H1 (cell line): ENCODE measurements around the gene H1-8. TPM values are rescaled to one million over a fixed set of nuclear protein-coding genes. Genes with fewer than 3 reads are reported as not detected.

Experiments used
- CTCF ChIA-PET: fragments of 300-600 bp; sonication (Branson Sonifier 250); formaldehyde crosslinking; loops from one replicate; lab custom pipeline; 2021; ENCODE audit not compliant: partially characterized antibody; lab: Charles Lee
- POLR2A ChIA-PET: fragments of 300-600 bp; sonication (Branson Sonifier 250); formaldehyde crosslinking; loops from one replicate; lab custom pipeline; 2021; ENCODE audit warnings: inconsistent platforms; ENCODE audit not compliant: partially characterized antibody; lab: Charles Lee
- DNase-seq, 2 experiments: peaks; one replicate each; pipeline versions ENCODE4 v3.0.0 to v3.0.0-alpha.2; 2010 to 2022; ENCODE audit warnings: low spot score in 2 of 2, low read depth in 1 of 2, mixed read lengths in 1 of 2
- FAIRE-seq: peaks from 2 replicates; lab custom pipeline; 2011; peaks lifted over from hg19 to GRCh38; lab: Jason Lieb, UNC
- H2AFZ ChIP-seq: 2 replicates; pipeline ENCODE4 v1.8.1; 2012; ENCODE audit warnings: low read length, inconsistent platforms
- H2AK5ac ChIP-seq: 2 replicates; pipeline ENCODE4 v1.6.1; 2013; ENCODE audit warnings: low read depth, low read length
- H2BK120ac ChIP-seq: replicated peaks from 2 replicates; pipeline ENCODE3; 2013; ENCODE audit warnings: low read depth, low read length, inconsistent platforms
- H2BK12ac ChIP-seq: 2 replicates; pipeline ENCODE4 v1.6.1; 2013; ENCODE audit warnings: low read depth, low read length
- H2BK15ac ChIP-seq: 2 replicates; pipeline ENCODE4 v1.6.1; 2013; ENCODE audit warnings: low read length
- H2BK20ac ChIP-seq: 2 replicates; pipeline ENCODE4 v1.6.1; 2013; ENCODE audit warnings: low read length
- H2BK5ac ChIP-seq: 2 replicates; pipeline ENCODE4 v1.6.1; 2013; ENCODE audit warnings: low read depth, low read length
- H3K14ac ChIP-seq: 2 replicates; pipeline ENCODE4 v1.6.1; 2013; ENCODE audit warnings: inconsistent platforms; ENCODE audit not compliant: insufficient read length
- H3K18ac ChIP-seq: 2 replicates; pipeline ENCODE4 v1.6.1; 2013; ENCODE audit warnings: low read length; ENCODE audit errors: extremely low read depth
- H3K23ac ChIP-seq: 2 replicates; pipeline ENCODE4 v1.6.1; 2013; ENCODE audit warnings: inconsistent platforms; ENCODE audit not compliant: insufficient read length
- H3K23me2 ChIP-seq: 2 replicates; pipeline ENCODE4 v1.6.1; 2013; ENCODE audit warnings: low read depth, low read length
- H3K27ac ChIP-seq: 2 replicates; pipeline ENCODE4 v1.6.1; 2011; ENCODE audit warnings: low read depth, low read length, inconsistent platforms
- H3K27me3 ChIP-seq, 4 experiments: replicated peaks in 1 of 4; 1 replicate in 1 of 4; 2 replicates in 3 of 4; pipeline versions ENCODE4 v1.6.1 to v1.8.1; 2011 to 2013; ENCODE audit warnings: low read length in 3 of 4, mild to moderate bottlenecking in 3 of 4, inconsistent platforms in 2 of 4, mixed read lengths in 2 of 4, moderate library complexity in 1 of 4; ENCODE audit not compliant: control insufficient read depth in 3 of 4, insufficient read depth in 3 of 4; ENCODE audit errors: extremely low read depth in 1 of 4
- H3K36me3 ChIP-seq, 4 experiments: 2 replicates each; pipeline versions ENCODE4 v1.6.1 to v1.8.1; 2011 to 2013; ENCODE audit warnings: mild to moderate bottlenecking in 4 of 4, low read length in 3 of 4, moderate library complexity in 2 of 4, control low read depth in 1 of 4, inconsistent platforms in 1 of 4; ENCODE audit not compliant: insufficient read depth in 4 of 4, control insufficient read depth in 2 of 4
- H3K4ac ChIP-seq: replicated peaks from 2 replicates; pipeline ENCODE3; 2013; ENCODE audit warnings: low read length, low read depth, mixed read lengths, inconsistent platforms; ENCODE audit not compliant: insufficient read length
- H3K4me1 ChIP-seq, 4 experiments: replicated peaks in 1 of 4; 1 replicate in 1 of 4; 2 replicates in 3 of 4; pipeline versions ENCODE4 v1.6.1 to v1.8.1; 2011 to 2013; ENCODE audit warnings: low read length in 3 of 4, inconsistent platforms in 2 of 4, mixed read lengths in 1 of 4; ENCODE audit not compliant: insufficient read depth in 4 of 4, control insufficient read depth in 3 of 4
- H3K4me2 ChIP-seq, 2 experiments: 2 replicates each; pipeline versions ENCODE4 v1.6.1 to v1.8.1; 2011 to 2013; ENCODE audit warnings: low read depth in 2 of 2, low read length in 2 of 2, control low read depth in 1 of 2, inconsistent platforms in 1 of 2, mild to moderate bottlenecking in 1 of 2; ENCODE audit not compliant: insufficient read depth in 1 of 2
- H3K4me3 ChIP-seq, 4 experiments: fragments of 200-600, 300-600 bp in 1 of 4; sonication (generic), shearing (Covaris generic), sonication (Bioruptor Twin) in 1 of 4; 2 replicates each; pipeline versions ENCODE4 v1.5.1 to v1.8.1; 2011 to 2016; ENCODE audit warnings: low read length in 4 of 4, low read depth in 3 of 4, control low read depth in 2 of 4, inconsistent platforms in 2 of 4, mild to moderate bottlenecking in 2 of 4, mixed read lengths in 1 of 4, moderate library complexity in 1 of 4; ENCODE audit not compliant: insufficient read depth in 2 of 4; ENCODE audit errors: extremely low read depth in 1 of 4
- H3K56ac ChIP-seq: replicated peaks from 2 replicates; pipeline ENCODE3; 2013; ENCODE audit warnings: low read depth, mild to moderate bottlenecking, mixed read lengths, low read length, inconsistent platforms; ENCODE audit not compliant: insufficient read length
- H3K79me1 ChIP-seq: 2 replicates; pipeline ENCODE4 v1.6.1; 2013; ENCODE audit warnings: low read depth, low read length, control low read depth
- H3K79me2 ChIP-seq, 2 experiments: 2 replicates each; pipeline versions ENCODE4 v1.6.1 to v1.8.1; 2012 to 2013; ENCODE audit warnings: low read length in 2 of 2, mild to moderate bottlenecking in 2 of 2, inconsistent platforms in 1 of 2; ENCODE audit not compliant: insufficient read depth in 2 of 2, control insufficient read depth in 1 of 2
- H3K9ac ChIP-seq, 4 experiments: replicated peaks in 1 of 4; 1 replicate in 1 of 4; 2 replicates in 3 of 4; pipeline versions ENCODE4 v1.6.1 to v1.8.1; 2011 to 2013; ENCODE audit warnings: low read depth in 3 of 4, low read length in 3 of 4, control low read depth in 2 of 4, mild to moderate bottlenecking in 2 of 4, moderate library complexity in 2 of 4, inconsistent platforms in 1 of 4; ENCODE audit errors: extremely low read depth in 1 of 4
- H3K9me3 ChIP-seq, 2 experiments: 2 replicates each; pipeline versions ENCODE4 v1.6.1 to v1.8.1; 2012 to 2013; ENCODE audit warnings: mild to moderate bottlenecking in 2 of 2, moderate library complexity in 2 of 2, control low read depth in 1 of 2, inconsistent platforms in 1 of 2, low read depth in 1 of 2, low read length in 1 of 2, mixed read lengths in 1 of 2; ENCODE audit not compliant: insufficient read depth in 2 of 2
- H4K20me1 ChIP-seq, 2 experiments: replicated peaks in 1 of 2; 2 replicates each; pipeline versions ENCODE3 to v1.8.1; 2011 to 2013; ENCODE audit warnings: inconsistent platforms in 2 of 2, low read length in 2 of 2, mild to moderate bottlenecking in 1 of 2; ENCODE audit not compliant: insufficient read depth in 2 of 2, control insufficient read depth in 1 of 2
- H4K5ac ChIP-seq: 2 replicates; pipeline ENCODE4 v1.6.1; 2013; ENCODE audit warnings: low read length, low read depth, mixed read lengths, inconsistent platforms; ENCODE audit not compliant: insufficient read length
- H4K8ac ChIP-seq: 2 replicates; pipeline ENCODE4 v1.8.0; 2013; ENCODE audit warnings: mild to moderate bottlenecking, moderate library complexity, low read length, inconsistent platforms; ENCODE audit not compliant: insufficient read depth; ENCODE audit errors: extremely low read depth
- H4K91ac ChIP-seq: replicated peaks from 2 replicates; pipeline ENCODE3; 2013; ENCODE audit warnings: low read length, mixed read lengths, inconsistent platforms; ENCODE audit not compliant: insufficient read length
- ASH2L ChIP-seq: fragments of 200-600, 300-600 bp; sonication (generic); IDR thresholded peaks from one replicate; pipeline ENCODE4 v1.7.1; 2017; ENCODE audit warnings: low read length
- ATF3 ChIP-seq: IDR thresholded peaks from 2 replicates; pipeline ENCODE4 v1.6.1; 2011; ENCODE audit warnings: low read depth, mild to moderate bottlenecking, low read length; ENCODE audit not compliant: insufficient read depth
- BACH1 ChIP-seq: IDR thresholded peaks from 2 replicates; pipeline ENCODE4 v1.6.1; 2012; ENCODE audit warnings: low read length, improper control_type of control experiment
- BRCA1 ChIP-seq: IDR thresholded peaks from 2 replicates; pipeline ENCODE4 v1.6.1; 2012; ENCODE audit warnings: low read depth, low read length, improper control_type of control experiment
- CTBP2 ChIP-seq: IDR thresholded peaks from 2 replicates; pipeline ENCODE4 v1.7.0; 2011; ENCODE audit warnings: borderline replicate concordance, mild to moderate bottlenecking, moderate library complexity, mixed read lengths, low read length; ENCODE audit not compliant: insufficient read depth, insufficient read length
- FOSL1 ChIP-seq: IDR thresholded peaks from 2 replicates; pipeline ENCODE4 v1.6.1; 2011; ENCODE audit warnings: mild to moderate bottlenecking, low read depth, low read length, moderate library complexity; ENCODE audit not compliant: insufficient read depth
- HDAC2 ChIP-seq, 2 experiments: fragments of 300-600 bp in 1 of 2; sonication (generic) in 1 of 2; IDR thresholded peaks; 2 replicates each; pipeline ENCODE4 v1.6.1; 2011 to 2012; ENCODE audit warnings: low read depth in 2 of 2, low read length in 2 of 2, mild to moderate bottlenecking in 2 of 2, moderate library complexity in 2 of 2, borderline replicate concordance in 1 of 2, inconsistent platforms in 1 of 2
- POU5F1 ChIP-seq: IDR thresholded peaks from 2 replicates; pipeline ENCODE4 v1.6.1; 2011; ENCODE audit warnings: low read depth, mild to moderate bottlenecking, low read length, moderate library complexity
- RAD21 ChIP-seq, 2 experiments: IDR thresholded peaks in 1 of 2; conservative IDR thresholded peaks in 1 of 2; 2 replicates each; pipeline ENCODE4 v1.6.1; 2011; ENCODE audit warnings: low read depth in 2 of 2, low read length in 2 of 2, improper control_type of control experiment in 1 of 2, inconsistent platforms in 1 of 2, mild to moderate bottlenecking in 1 of 2, moderate library complexity in 1 of 2
- RXRA ChIP-seq: IDR thresholded peaks from 2 replicates; pipeline ENCODE4 v1.6.1; 2011; ENCODE audit warnings: low read depth, mild to moderate bottlenecking, low read length, moderate library complexity; ENCODE audit not compliant: insufficient read depth
- SIN3A ChIP-seq, 2 experiments: IDR thresholded peaks in 1 of 2; conservative IDR thresholded peaks in 1 of 2; 2 replicates each; pipeline ENCODE4 v1.6.1; 2011 to 2012; ENCODE audit warnings: low read length in 2 of 2, improper control_type of control experiment in 1 of 2, low read depth in 1 of 2, mild to moderate bottlenecking in 1 of 2
- WGBS, 2 experiments: shearing (Covaris generic) in 1 of 2; methylation state at CpG; one replicate each; pipeline versions ENCODE4 v1.1.6 to v1.1.7; 2013 to 2015; ENCODE audit warnings: low lambda C conversion rate in 2 of 2, mixed read lengths in 2 of 2, inconsistent platforms in 1 of 2, low coverage in 1 of 2, missing lambda C conversion rate in 1 of 2; ENCODE audit not compliant: insufficient replicate concordance in 2 of 2, insufficient coverage in 1 of 2, insufficient read length in 1 of 2; ENCODE audit errors: extremely low coverage in 1 of 2, missing lambda C conversion rate in 1 of 2; 5-methylcytosine and 5-hydroxymethylcytosine counted together
- polyA plus RNA-seq, 7 experiments: library from polyadenylated mRNA; depleted of rRNA in 3 of 7; stranded (reverse) in 5 of 7; unstranded in 2 of 7; fragments of >200 nt in 5 of 7; fragments of 200-250 nt in 2 of 7; gene quantifications; 1 replicate in 5 of 7; 2 replicates in 1 of 7; 4 replicates in 1 of 7; pipeline versions ENCODE4 v1.2.1 to v1.2.3, GENCODE V29; 2011 to 2013; ENCODE audit warnings: missing spikeins in 2 of 7, mixed read lengths in 2 of 7
- total RNA-seq: library from RNA; stranded (reverse); fragmentation: NEBNext Ultra II Directional; extraction: Animal tissue kit (Norgen Biotek cat#: 25700); gene quantifications from 2 replicates; pipeline ENCODE4 v1.2.1, GENCODE V29; 2021

The H1-8 gene
- total and polyA plus RNA-seq, 2 of the 8 experiments (the other 6 are each of a cell fraction or from before 2014, with no cell fraction given) = not detected

- 90% methylated on average over 2 of the region's 2 CpGs; no CpG with 5 or more reads in 1 of the 2 experiments for WGBS, 2 experiments
- FAIRE-seq = no peak
- no peak overlapping the region; a peak in 1 of 7 replicates for H3K9ac ChIP-seq
- TF ChIP-seq CTBP2 (no peak), BRCA1 (no peak), SIN3A (conservative IDR thresholded peaks at IDR 0.05 in 1 of 2, IDR thresholded peaks at IDR 0.05 in 1 of 2; ENCODE audit: low read depth in 1 of 2, low read length in 2 of 2) (no peak), BACH1 (no peak), ASH2L (no peak), HDAC2 (IDR thresholded peaks at IDR 0.05; ENCODE audit: borderline replicate concordance in 1 of 2, low read depth in 2 of 2, low read length in 2 of 2) (no peak), RAD21 (IDR thresholded peaks at IDR 0.05 in 1 of 2, conservative IDR thresholded peaks at IDR 0.05 in 1 of 2; ENCODE audit: low read depth in 2 of 2, low read length in 2 of 2) (no peak), FOSL1 (no peak), POU5F1 (no peak), RXRA (no peak), ATF3 (no peak)
Measured at GRCh38 chr3:129600348-129600747, 57.4 kb downstream of the H1-8 start.

More at GRCh38 chr3:129600348-129600747, 57.4 kb downstream of the H1-8 start:
- Histone ChIP-seq H2BK12ac (peak overlapping the region; percentile 99; the same call in 1 of the 2 replicates), H3K27ac (no peak overlapping the region), H3K56ac (no peak overlapping the region), H3K79me1 (peaks cover 5% of the 10 kb centered on the region), H3K14ac (no peak overlapping the region), H3K23me2 (peaks cover 8% of the 10 kb centered on the region; the same call in 1 of the 2 replicates), H4K20me1 (peaks cover 5 to 19% of the 10 kb centered on the region in 2 experiments), H3K4ac (no peak overlapping the region), H2BK15ac (no peak overlapping the region), H2AK5ac (peak overlapping the region; percentile 96; the same call in 1 of the 2 replicates), H2AFZ (no peak overlapping the region), H4K91ac (peak overlapping the region; percentile 25), H2BK20ac (peak overlapping the region; percentile 21; the same call in 1 of the 2 replicates), H3K18ac (no peak overlapping the region), H3K23ac (no peak overlapping the region), H4K5ac (no peak overlapping the region), H3K4me1 (peaks cover 9 to 69% (median 60%) of the 10 kb centered on the region in 4 experiments), H3K4me3 (no peak overlapping the region), H3K9me3 (no peaks in the 10 kb centered on the region), H3K27me3 (peaks cover 0 to 13% (median 10%) of the 10 kb centered on the region in 4 experiments; a peak in 5 of 7 replicates), H2BK5ac (peak overlapping the region; percentile 97; the same call in 1 of the 2 replicates), H3K4me2 (no peak overlapping the region), H2BK120ac (no peak overlapping the region), H4K8ac (peak overlapping the region; percentile 36; the same call in 1 of the 2 replicates), H3K36me3 (no peaks in the 10 kb centered on the region), H3K79me2 (peaks cover 4 to 31% of the 10 kb centered on the region in 2 experiments; a peak in 2 of 4 replicates)
- CTCF ChIA-PET = interaction anchor here (0.7 to 1.5 kb wide), 4 partner anchors 8 to 16 kb away, joined by 3 to 4 read pairs (median 4); no protein-coding TSS in a partner anchor
- DNase-seq = no peak
- POLR2A ChIA-PET = interaction anchor here (0.8 to 1.0 kb wide), 2 partner anchors 12 to 120 kb away, joined by 3 read pairs; no protein-coding TSS in a partner anchor
